Measurements from ENCODE around the gene PPFIA3. TPM values are rescaled to one million over a fixed set of nuclear protein-coding genes. Genes with fewer than 3 reads are reported as not detected.

Gene PPFIA3
- polyA plus RNA-seq, 4 donors = 2.8 to 48.6 (median 30.1) TPM

DNA sequence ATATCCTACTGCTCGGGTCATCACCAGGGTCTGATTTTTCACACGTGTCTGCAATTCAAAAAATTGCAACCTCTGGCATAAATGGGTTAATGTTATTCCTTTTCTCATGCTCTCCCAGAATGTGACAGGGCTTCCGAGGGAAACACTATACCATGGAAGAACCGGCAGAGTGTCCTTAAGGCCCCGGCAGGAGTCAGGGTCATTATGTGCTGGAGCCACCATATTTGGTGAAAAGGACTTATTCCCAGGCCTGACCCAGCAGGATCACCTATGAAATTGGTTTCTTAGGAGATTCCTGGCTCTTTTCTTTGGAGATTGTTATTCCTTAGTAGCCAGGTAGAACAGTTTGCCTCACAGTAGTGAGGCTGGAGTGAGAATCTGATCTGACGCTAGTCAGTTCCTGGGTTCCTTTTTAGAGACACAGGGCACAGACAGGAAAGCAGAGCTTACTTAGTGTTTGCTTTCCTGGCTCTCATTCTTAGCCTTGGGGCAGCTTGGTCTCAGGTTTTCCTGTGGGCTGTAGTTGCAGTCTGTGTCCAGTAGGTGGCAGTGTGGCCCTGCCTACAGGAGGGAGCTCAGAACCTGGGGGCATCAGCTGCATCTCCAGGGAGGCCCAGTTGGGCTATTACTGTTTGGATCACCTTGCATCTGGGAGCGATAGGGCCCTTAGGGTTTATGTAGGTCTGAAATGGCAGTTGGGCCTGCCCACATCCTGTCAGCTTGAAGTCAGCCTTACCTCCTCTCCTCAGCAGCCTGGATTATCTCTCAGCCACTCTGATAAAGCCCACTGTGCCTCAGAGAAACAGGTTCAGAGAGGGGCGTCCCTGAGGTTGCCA is 21.7 kb upstream of the PPFIA3 start:
- Histone ChIP-seq H3K9me3 (ENCODE audit: control insufficient read depth in 2 of 2, insufficient read depth in 1 of 2, low read depth in 1 of 2, low read length in 1 of 2) (no peaks in the 10 kb centered on the region), H3K27me3 (ENCODE audit: control insufficient read depth in 3 of 3, insufficient read depth in 3 of 3, low read length in 3 of 3) (no peaks in the 10 kb centered on the region), H3K36me3 (ENCODE audit: control insufficient read depth in 3 of 3, insufficient read depth in 2 of 3, low read depth in 1 of 3, low read length in 3 of 3) (peaks cover 27 to 96% (median 30%) of the 10 kb centered on the region in 3 donors), H3K4me3 (ENCODE audit: low read depth in 1 of 3, low read length in 3 of 3) (no peak overlapping the region), H3K4me1 (ENCODE audit: control insufficient read depth in 3 of 3, insufficient read depth in 2 of 3, low read depth in 1 of 3, low read length in 2 of 3) (no peaks in the 10 kb centered on the region), H3K27ac (ENCODE audit: low read depth in 1 of 3, low read length in 2 of 3) (no peak overlapping the region)
- DNase-seq (peak; percentile 74), FAIRE-seq (no peak)
- WGBS, 3 donors = 54 to 58% (median 57%) methylated on average over 8 of the region's 8 CpGs

DNA sequence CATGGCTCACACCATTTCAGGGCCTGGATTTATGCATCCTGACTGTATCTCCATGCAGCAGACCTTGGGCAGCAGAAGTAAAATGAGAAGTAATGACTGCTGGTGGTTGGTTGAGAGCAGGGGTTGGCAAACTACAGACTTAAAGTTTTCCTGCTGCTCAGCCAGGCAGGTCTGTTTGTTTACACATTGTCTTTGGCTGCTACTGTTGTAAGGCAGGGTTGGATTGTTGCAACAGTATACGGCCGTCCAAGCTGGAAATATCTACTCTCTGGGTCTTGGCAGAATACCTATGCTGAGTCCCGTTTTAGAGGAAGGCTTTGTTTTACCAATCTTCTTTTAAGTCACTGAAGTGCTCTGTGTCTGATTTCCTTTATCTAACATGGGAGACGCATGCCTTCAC is 20.5 kb upstream of the PPFIA3 start:
- 81 to 87% (median 81%) methylated on average over 4 of the region's 4 CpGs for WGBS, 3 donors
- H3K27ac ChIP-seq (ENCODE audit: low read depth in 1 of 3, low read length in 2 of 3) = no peak overlapping the region
- no peaks in the 10 kb centered on the region for H3K9me3 ChIP-seq (ENCODE audit: control insufficient read depth in 2 of 2, insufficient read depth in 1 of 2, low read depth in 1 of 2, low read length in 1 of 2)
- no peaks in the 10 kb centered on the region for H3K4me1 ChIP-seq (ENCODE audit: control insufficient read depth in 3 of 3, insufficient read depth in 2 of 3, low read depth in 1 of 3, low read length in 2 of 3)
- FAIRE-seq = no peak
- H3K27me3 ChIP-seq (ENCODE audit: control insufficient read depth in 3 of 3, insufficient read depth in 3 of 3, low read length in 3 of 3) = no peaks in the 10 kb centered on the region
- H3K4me3 ChIP-seq (ENCODE audit: low read depth in 1 of 3, low read length in 3 of 3) = no peak overlapping the region
- peaks cover 25 to 96% (median 30%) of the 10 kb centered on the region in 3 donors for H3K36me3 ChIP-seq (ENCODE audit: control insufficient read depth in 3 of 3, insufficient read depth in 2 of 3, low read depth in 1 of 3, low read length in 3 of 3)
- no peak for DNase-seq

DNA sequence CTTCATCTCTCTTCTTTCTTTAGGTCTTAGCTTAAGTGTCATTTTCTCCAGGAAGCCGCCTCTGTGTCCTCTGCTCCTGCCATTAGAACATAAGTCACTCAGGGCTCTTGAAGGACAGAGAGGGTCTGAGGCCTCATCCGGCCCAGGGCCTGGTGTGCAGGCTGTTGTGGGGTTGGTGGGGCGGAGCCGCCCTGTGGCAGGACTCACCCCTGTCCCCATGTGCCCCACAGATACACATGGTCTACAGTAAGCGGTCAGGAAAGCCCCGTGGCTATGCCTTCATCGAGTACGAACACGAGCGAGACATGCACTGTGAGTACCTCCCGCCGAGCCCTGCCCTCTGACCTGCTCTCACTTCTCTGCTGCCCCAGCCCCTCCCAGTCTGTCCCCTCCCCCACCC is 18.2 kb upstream of the PPFIA3 start:
- H3K4me1 ChIP-seq (ENCODE audit: control insufficient read depth in 3 of 3, insufficient read depth in 2 of 3, low read depth in 1 of 3, low read length in 2 of 3) = no peaks in the 10 kb centered on the region
- FAIRE-seq (no peak), DNase-seq (no peak)
- no peak overlapping the region for H3K27ac ChIP-seq (ENCODE audit: low read depth in 1 of 3, low read length in 2 of 3)
- peaks cover 25 to 97% (median 30%) of the 10 kb centered on the region in 3 donors for H3K36me3 ChIP-seq (ENCODE audit: control insufficient read depth in 3 of 3, insufficient read depth in 2 of 3, low read depth in 1 of 3, low read length in 3 of 3)
- WGBS, 3 donors = 84 to 86% (median 85%) methylated on average over 12 of the region's 12 CpGs
- H3K4me3 ChIP-seq (ENCODE audit: low read depth in 1 of 3, low read length in 3 of 3) = no peak overlapping the region
- H3K9me3 ChIP-seq (ENCODE audit: control insufficient read depth in 2 of 2, insufficient read depth in 1 of 2, low read depth in 1 of 2, low read length in 1 of 2) = no peaks in the 10 kb centered on the region
- no peaks in the 10 kb centered on the region for H3K27me3 ChIP-seq (ENCODE audit: control insufficient read depth in 3 of 3, insufficient read depth in 3 of 3, low read length in 3 of 3)

DNA sequence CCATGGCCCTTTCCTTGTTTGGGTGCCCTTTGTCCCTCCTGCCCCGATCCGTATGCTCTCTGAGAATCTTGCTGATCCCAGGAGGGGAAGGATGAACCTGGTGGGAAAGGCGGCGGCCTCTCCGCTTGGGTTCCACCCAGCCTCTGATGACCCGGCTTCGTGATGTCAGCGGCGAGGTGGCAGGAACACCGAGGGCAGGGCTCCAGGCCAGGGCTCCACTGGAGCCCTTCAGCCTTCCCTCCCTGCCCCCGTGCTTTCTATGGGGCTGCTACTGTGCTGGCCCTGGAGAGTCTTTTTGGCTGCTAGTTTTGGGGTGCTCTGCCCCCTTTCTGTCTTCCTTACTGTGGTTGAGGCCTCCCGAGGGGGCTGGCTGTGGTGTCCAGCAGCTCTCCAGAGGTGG is 17.0 kb upstream of the PPFIA3 start:
- 86 to 92% (median 88%) methylated on average over 12 of the region's 12 CpGs for WGBS, 3 donors
- no peaks in the 10 kb centered on the region for H3K4me1 ChIP-seq (ENCODE audit: control insufficient read depth in 3 of 3, insufficient read depth in 2 of 3, low read depth in 1 of 3, low read length in 2 of 3)
- no peak for FAIRE-seq
- no peak overlapping the region for H3K27ac ChIP-seq (ENCODE audit: low read depth in 1 of 3, low read length in 2 of 3)
- H3K36me3 ChIP-seq (ENCODE audit: control insufficient read depth in 3 of 3, insufficient read depth in 2 of 3, low read depth in 1 of 3, low read length in 3 of 3) = peaks cover 25 to 97% (median 30%) of the 10 kb centered on the region in 3 donors
- no peak for DNase-seq
- H3K27me3 ChIP-seq (ENCODE audit: control insufficient read depth in 3 of 3, insufficient read depth in 3 of 3, low read length in 3 of 3) = no peaks in the 10 kb centered on the region
- no peak overlapping the region for H3K4me3 ChIP-seq (ENCODE audit: low read depth in 1 of 3, low read length in 3 of 3)
- no peaks in the 10 kb centered on the region for H3K9me3 ChIP-seq (ENCODE audit: control insufficient read depth in 2 of 2, insufficient read depth in 1 of 2, low read depth in 1 of 2, low read length in 1 of 2)

DNA sequence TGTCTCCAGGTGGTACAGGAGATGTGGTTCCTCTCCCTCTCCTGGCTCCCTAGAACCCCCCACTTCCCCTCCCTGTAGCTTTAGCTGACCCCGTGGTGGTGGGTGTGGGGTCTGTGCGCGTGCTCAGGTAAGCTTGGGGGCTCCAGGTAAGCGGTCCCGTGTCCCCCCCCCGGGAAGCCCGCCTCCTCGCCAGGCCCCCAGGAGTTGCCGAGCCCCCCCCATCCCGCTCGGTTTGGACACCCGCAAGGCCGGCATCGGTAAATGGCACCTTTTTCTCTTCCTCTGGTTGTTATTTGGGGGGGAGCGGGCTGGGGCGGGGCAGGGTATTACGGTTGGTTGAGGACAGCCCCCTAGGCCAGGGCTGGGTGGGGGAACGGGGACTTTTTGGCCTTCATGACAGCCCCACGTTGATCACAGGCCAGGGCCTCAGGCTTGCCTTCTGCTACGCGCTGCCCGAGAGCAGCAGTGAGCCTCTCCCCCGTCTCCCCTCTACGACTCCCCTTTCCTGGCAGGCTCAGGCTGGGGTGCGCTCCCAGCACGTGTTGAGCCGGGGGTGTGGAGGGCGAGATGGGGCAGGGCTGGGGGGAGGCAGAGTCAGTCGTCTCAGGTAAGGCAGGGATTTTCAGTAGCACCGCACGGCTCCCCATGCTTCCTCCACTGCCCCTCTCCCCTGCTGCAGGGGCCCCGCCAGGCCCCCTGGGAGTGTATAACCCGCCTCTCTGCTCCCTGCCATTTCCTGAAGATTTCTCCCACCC is 15.8 kb upstream of the PPFIA3 start:
- peaks cover 24 to 97% (median 33%) of the 10 kb centered on the region in 3 donors for H3K36me3 ChIP-seq (ENCODE audit: control insufficient read depth in 3 of 3, insufficient read depth in 2 of 3, low read depth in 1 of 3, low read length in 3 of 3)

DNA sequence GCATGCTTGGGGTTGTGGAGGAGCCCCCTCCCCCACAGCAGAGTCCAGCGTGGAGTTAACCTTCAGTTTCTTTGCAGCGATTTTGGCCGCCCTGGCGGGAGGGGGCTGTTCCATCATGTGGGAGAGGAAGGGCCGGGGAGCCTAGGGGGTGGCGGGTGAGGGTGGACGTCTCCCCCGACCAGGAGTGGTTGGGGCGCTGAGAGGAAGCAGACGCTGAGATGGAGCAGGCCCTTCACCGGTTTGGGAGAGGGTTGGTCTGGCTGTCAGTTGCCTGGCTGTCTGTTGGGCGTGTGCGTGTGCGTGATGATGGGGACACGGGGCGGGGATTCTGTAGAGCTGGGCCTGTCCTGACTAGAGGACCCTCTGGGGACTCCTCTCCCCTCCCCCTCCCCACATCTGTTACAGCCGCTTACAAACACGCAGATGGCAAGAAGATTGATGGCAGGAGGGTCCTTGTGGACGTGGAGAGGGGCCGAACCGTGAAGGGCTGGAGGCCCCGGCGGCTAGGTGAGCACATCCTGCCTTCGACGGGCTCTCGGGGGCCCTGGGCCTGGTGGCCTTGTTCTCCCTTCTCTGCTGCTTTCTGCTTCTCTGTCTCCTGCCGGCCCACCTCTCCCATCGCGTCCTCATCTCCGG is 15.0 kb upstream of the PPFIA3 start:
- no peaks in the 10 kb centered on the region for H3K27me3 ChIP-seq (ENCODE audit: control insufficient read depth in 3 of 3, insufficient read depth in 3 of 3, low read length in 3 of 3)
- FAIRE-seq (no peak), DNase-seq (no peak)
- 80 to 91% (median 86%) methylated on average over 28 to 30 of the region's 30 CpGs for WGBS, 3 donors
- H3K36me3 ChIP-seq (ENCODE audit: control insufficient read depth in 3 of 3, insufficient read depth in 2 of 3, low read depth in 1 of 3, low read length in 3 of 3) = peaks cover 25 to 97% (median 29%) of the 10 kb centered on the region in 3 donors
- H3K4me1 ChIP-seq (ENCODE audit: control insufficient read depth in 3 of 3, insufficient read depth in 2 of 3, low read depth in 1 of 3, low read length in 2 of 3) = no peaks in the 10 kb centered on the region
- no peak overlapping the region for H3K27ac ChIP-seq (ENCODE audit: low read depth in 1 of 3, low read length in 2 of 3)
- H3K9me3 ChIP-seq (ENCODE audit: control insufficient read depth in 2 of 2, insufficient read depth in 1 of 2, low read depth in 1 of 2, low read length in 1 of 2) = no peaks in the 10 kb centered on the region
- H3K4me3 ChIP-seq (ENCODE audit: low read depth in 1 of 3, low read length in 3 of 3) = no peak overlapping the region

More for the DNA sequence above, 15.8 kb upstream of the PPFIA3 start:
- no peaks in the 10 kb centered on the region for H3K9me3 ChIP-seq (ENCODE audit: control insufficient read depth in 2 of 2, insufficient read depth in 1 of 2, low read depth in 1 of 2, low read length in 1 of 2)
- FAIRE-seq (no peak), DNase-seq (no peak)
- H3K4me1 ChIP-seq (ENCODE audit: control insufficient read depth in 3 of 3, insufficient read depth in 2 of 3, low read depth in 1 of 3, low read length in 2 of 3) = no peaks in the 10 kb centered on the region
- no peaks in the 10 kb centered on the region for H3K27me3 ChIP-seq (ENCODE audit: control insufficient read depth in 3 of 3, insufficient read depth in 3 of 3, low read length in 3 of 3)
- no peak overlapping the region for H3K4me3 ChIP-seq (ENCODE audit: low read depth in 1 of 3, low read length in 3 of 3)
- H3K27ac ChIP-seq (ENCODE audit: low read depth in 1 of 3, low read length in 2 of 3) = no peak overlapping the region
- 88 to 90% (median 89%) methylated on average over 27 to 33 of the region's 33 CpGs for WGBS, 3 donors

DNA sequence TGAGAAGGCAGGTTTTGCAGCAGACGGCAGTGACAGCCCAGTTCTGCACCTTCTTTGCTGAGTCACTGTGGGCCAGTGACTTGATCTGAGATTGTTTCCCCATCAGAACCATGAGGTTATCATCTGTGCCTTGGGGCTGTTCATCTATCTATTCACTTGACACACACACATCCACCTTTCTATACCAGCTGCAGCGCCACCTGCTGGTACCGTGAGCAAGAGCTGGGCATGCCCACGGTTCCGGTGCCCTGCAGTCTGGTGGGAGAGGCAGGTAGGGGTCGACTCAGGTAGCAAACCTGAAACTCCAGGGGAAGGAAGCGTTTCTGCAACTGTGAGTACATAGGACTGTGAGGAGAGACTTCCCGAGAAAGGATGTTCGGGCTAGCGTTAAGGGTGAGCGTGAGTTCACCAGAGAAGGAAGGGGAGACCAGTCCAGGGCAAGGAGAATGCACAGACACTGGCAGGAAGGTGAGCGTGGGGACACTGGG is 12.7 kb upstream of the PPFIA3 start:
- H3K4me1 ChIP-seq (ENCODE audit: control insufficient read depth in 3 of 3, insufficient read depth in 2 of 3, low read depth in 1 of 3, low read length in 2 of 3) = no peaks in the 10 kb centered on the region
- no peak for FAIRE-seq
- no peaks in the 10 kb centered on the region for H3K27me3 ChIP-seq (ENCODE audit: control insufficient read depth in 3 of 3, insufficient read depth in 3 of 3, low read length in 3 of 3)
- H3K9me3 ChIP-seq (ENCODE audit: control insufficient read depth in 2 of 2, insufficient read depth in 1 of 2, low read depth in 1 of 2, low read length in 1 of 2) = no peaks in the 10 kb centered on the region
- H3K4me3 ChIP-seq (ENCODE audit: low read depth in 1 of 3, low read length in 3 of 3) = no peak overlapping the region
- no peak overlapping the region for H3K27ac ChIP-seq (ENCODE audit: low read depth in 1 of 3, low read length in 2 of 3)
- WGBS, 3 donors = 56 to 64% (median 63%) methylated on average over 12 of the region's 12 CpGs
- H3K36me3 ChIP-seq (ENCODE audit: control insufficient read depth in 3 of 3, insufficient read depth in 2 of 3, low read depth in 1 of 3, low read length in 3 of 3) = peaks cover 17 to 78% (median 20%) of the 10 kb centered on the region in 3 donors
- peak; percentile 61 to 70 for DNase-seq

Measured in small intestine (tissue), 7 donors.